Mesothelial cell of epicardium (in vitro differentiated cells): ENCODE results near the gene GAS2L2. TPM values are rescaled to one million over a fixed set of nuclear protein-coding genes. Genes with fewer than 3 reads are reported as not detected.
A peak's percentile ranks its signal among the peaks of the same experiment; 100 is the strongest.

Experiments used
- DNase-seq, 2 experiments: peaks; one replicate each; pipeline ENCODE4 v3.0.0; 2021; ENCODE audit warnings: low spot score in 2 of 2; ENCODE audit not compliant: unreplicated experiment in 2 of 2
- H3K27ac Mint-ChIP-seq: 2 replicates; pipeline ENCODE4 v1.8.0; 2021; ENCODE audit warnings: mixed read lengths
- H3K27me3 Mint-ChIP-seq: 2 replicates; pipeline ENCODE4 v1.8.0; 2021; ENCODE audit warnings: low read depth, mixed read lengths
- H3K36me3 Mint-ChIP-seq: 2 replicates; pipeline ENCODE4 v1.8.0; 2021; ENCODE audit warnings: mixed read lengths
- H3K4me1 Mint-ChIP-seq: 2 replicates; pipeline ENCODE4 v1.8.0; 2021; ENCODE audit warnings: mixed read lengths
- H3K4me3 Mint-ChIP-seq: 2 replicates; pipeline ENCODE4 v1.8.0; 2021; ENCODE audit warnings: mild to moderate bottlenecking, moderate library complexity, mixed read lengths
- H3K9me3 Mint-ChIP-seq: 2 replicates; pipeline ENCODE4 v1.8.0; 2021; ENCODE audit warnings: mixed read lengths
- total RNA-seq: library from RNA; stranded (reverse); gene quantifications from 3 replicates; pipeline ENCODE4 v1.2.1, GENCODE V29; 2021
- TF ChIP-seq, protein P1 (sequence below): fragments of 200-600 bp; sonication (generic); IDR thresholded peaks from one replicate; pipeline ENCODE4 v1.5.0; 2021; ENCODE audit warnings: antibody characterized with exemption; ENCODE audit not compliant: unreplicated experiment

The GAS2L2 gene
- total RNA-seq, 1 donor from 2014 or later, result 0.11 TPM

DNA sequence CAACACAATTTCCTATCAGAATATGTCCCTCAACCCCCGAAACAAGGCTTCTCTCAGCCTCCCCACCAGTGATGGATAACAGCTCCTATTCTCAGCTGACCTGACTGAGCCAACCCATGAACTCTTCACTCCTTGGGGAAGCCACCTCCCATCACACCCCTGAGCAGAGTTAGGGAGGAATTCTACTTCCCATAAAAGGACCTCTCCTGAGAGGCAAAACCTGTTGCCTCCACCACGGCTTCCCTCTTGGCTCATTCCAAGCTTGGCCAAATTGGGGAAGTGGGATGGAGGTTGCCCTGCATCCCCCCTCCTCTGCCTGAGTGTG is 27.3 kb downstream of the GAS2L2 start:
- H3K36me3 Mint-ChIP-seq, result peaks cover 16% of the 10 kb centered on the region

DNA sequence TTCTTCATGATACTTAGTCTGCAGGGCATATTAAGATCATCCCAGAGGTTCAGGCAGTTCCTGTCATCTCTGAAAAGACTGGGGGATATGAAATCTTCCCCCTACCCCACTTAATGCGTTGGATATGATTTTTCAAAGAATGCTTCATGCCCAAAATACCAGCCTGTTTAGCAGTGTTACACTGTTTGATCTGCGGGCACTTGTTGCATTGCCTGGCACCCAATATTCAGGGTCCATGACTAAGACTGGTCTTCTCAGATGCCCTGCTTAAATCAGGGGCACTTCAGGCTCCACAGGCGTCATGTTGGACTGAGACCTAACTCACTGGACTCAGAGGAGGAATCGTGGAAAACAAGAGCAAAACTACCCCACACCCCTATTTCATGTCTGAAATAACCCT is 28.0 kb downstream of the GAS2L2 start:
- no peak overlapping the region for H3K4me3 Mint-ChIP-seq
- H3K36me3 Mint-ChIP-seq, result peaks cover 17% of the 10 kb centered on the region
- no peaks in the 10 kb centered on the region for H3K9me3 Mint-ChIP-seq
- DNase-seq, result no peak
- no peaks in the 10 kb centered on the region for H3K27me3 Mint-ChIP-seq
- H3K4me1 Mint-ChIP-seq, result peaks cover 52% of the 10 kb centered on the region
- TF ChIP-seq, protein P1, sequence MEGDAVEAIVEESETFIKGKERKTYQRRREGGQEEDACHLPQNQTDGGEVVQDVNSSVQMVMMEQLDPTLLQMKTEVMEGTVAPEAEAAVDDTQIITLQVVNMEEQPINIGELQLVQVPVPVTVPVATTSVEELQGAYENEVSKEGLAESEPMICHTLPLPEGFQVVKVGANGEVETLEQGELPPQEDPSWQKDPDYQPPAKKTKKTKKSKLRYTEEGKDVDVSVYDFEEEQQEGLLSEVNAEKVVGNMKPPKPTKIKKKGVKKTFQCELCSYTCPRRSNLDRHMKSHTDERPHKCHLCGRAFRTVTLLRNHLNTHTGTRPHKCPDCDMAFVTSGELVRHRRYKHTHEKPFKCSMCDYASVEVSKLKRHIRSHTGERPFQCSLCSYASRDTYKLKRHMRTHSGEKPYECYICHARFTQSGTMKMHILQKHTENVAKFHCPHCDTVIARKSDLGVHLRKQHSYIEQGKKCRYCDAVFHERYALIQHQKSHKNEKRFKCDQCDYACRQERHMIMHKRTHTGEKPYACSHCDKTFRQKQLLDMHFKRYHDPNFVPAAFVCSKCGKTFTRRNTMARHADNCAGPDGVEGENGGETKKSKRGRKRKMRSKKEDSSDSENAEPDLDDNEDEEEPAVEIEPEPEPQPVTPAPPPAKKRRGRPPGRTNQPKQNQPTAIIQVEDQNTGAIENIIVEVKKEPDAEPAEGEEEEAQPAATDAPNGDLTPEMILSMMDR, result no peak
- H3K27ac Mint-ChIP-seq, result peak overlapping the region; percentile 89

More for the DNA sequence above, 27.3 kb downstream of the GAS2L2 start:
- Mint-ChIP-seq H3K9me3 (no peaks in the 10 kb centered on the region), H3K27ac (peak overlapping the region; percentile 89), H3K27me3 (no peaks in the 10 kb centered on the region), H3K4me1 (peaks cover 59% of the 10 kb centered on the region), H3K4me3 (no peak overlapping the region)
- TF ChIP-seq, protein P1, result no peak
- DNase-seq, result no peak

DNA sequence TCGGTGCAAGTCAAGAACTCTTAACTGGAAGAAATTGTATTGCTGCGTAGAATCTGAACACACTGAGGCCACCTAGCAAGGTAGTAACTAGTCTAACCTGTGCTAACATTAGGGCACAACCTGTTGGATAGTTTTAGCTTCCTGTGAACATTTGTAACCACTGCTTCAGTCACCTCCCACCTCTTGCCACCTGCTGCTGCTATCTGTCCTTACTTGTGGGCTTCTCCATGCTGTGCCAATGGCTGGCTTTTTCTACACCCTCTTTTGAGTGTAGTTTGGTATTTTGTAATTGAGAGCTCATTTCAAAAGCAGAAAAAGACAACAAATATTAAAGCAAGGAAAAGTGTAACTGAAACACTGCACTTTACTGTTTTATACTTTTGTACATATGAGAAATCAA is 29.3 kb downstream of the GAS2L2 start:
- Mint-ChIP-seq H3K4me1 (peaks cover 44% of the 10 kb centered on the region), H3K4me3 (no peak overlapping the region), H3K27ac (no peak overlapping the region), H3K27me3 (no peaks in the 10 kb centered on the region), H3K36me3 (peaks cover 23% of the 10 kb centered on the region), H3K9me3 (no peaks in the 10 kb centered on the region)
- TF ChIP-seq, protein P1, result no peak
- no peak for DNase-seq

DNA sequence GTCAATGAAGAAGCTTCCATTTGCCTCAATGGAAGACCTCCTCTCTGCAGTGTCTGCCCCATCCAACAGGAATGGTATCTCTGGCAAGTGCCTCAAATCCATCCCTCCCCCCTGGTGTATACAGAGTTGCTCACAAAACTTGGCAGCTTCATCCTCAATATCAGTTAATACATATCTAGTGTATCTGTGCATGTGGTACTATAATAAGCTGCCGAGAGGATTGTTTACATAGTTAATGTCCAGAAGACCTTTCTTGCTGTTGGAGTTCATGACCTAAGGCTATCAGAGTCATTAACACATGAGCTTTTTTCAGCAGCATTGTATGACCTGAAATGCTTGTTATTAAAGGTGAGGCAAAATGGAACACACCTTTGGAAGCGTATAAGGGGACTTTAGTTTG is 35.6 kb downstream of the GAS2L2 start:
- H3K27ac Mint-ChIP-seq, result peak overlapping the region; percentile 12
- peaks cover 10% of the 10 kb centered on the region for H3K36me3 Mint-ChIP-seq
- no peaks in the 10 kb centered on the region for H3K9me3 Mint-ChIP-seq
- TF ChIP-seq, protein P1, result no peak
- no peak for DNase-seq
- H3K4me3 Mint-ChIP-seq, result no peak overlapping the region
- no peaks in the 10 kb centered on the region for H3K27me3 Mint-ChIP-seq
- peaks cover 22% of the 10 kb centered on the region for H3K4me1 Mint-ChIP-seq

DNA sequence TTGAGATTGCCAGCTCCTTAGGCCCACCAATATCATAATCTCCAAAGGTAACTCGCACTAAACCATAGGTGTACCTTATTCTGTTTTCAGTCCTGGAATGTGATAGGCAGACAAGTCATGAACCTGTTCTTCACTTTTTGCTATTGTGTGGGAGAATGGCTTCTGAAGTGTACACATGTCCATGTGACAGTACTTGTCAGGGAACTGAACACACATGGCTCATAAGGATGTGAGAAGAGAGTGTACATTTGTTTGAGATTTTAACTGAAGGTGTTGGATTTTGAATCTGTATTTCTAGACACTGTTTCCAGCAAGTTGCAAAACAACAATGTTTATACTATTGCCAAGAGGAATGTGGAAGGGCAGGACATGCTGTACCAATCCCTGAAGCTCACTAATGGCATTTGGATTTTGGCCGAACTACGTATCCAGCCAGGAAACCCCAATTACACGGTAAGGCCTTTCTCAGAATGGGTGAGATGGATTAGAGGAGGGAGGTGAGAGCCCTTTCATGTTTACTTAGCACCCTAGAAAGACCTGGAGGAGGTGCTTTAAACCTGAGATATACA is 36.1 kb downstream of the GAS2L2 start:
- DNase-seq, result no peak
- no peaks in the 10 kb centered on the region for H3K9me3 Mint-ChIP-seq
- TF ChIP-seq, protein P1, result no peak
- no peak overlapping the region for H3K27ac Mint-ChIP-seq
- H3K4me3 Mint-ChIP-seq, result no peak overlapping the region
- peaks cover 10% of the 10 kb centered on the region for H3K36me3 Mint-ChIP-seq
- peaks cover 22% of the 10 kb centered on the region for H3K4me1 Mint-ChIP-seq
- no peaks in the 10 kb centered on the region for H3K27me3 Mint-ChIP-seq

DNA sequence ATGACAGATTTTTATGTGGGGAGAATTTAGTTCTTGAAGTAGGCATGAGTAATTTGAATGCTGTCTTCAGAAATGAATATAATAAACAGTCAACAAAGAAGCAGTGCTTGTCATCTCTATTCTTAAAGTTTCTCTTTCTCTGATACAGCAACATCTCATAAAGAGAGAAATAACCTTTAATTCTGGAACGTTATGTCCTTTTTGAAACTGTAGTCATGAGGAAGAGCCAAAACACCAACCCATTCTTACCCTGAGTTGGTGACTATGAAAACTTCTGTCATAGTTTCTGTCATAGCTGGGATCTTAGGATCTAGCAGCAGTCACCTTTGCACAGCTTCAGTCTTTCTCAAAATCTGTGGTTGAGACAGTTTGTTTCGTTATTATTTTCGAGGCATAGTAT is 36.9 kb downstream of the GAS2L2 start:
- H3K4me1 Mint-ChIP-seq, result peaks cover 23% of the 10 kb centered on the region
- H3K27me3 Mint-ChIP-seq, result no peaks in the 10 kb centered on the region
- H3K27ac Mint-ChIP-seq, result no peak overlapping the region
- H3K36me3 Mint-ChIP-seq, result peaks cover 8% of the 10 kb centered on the region
- no peak for DNase-seq
- H3K4me3 Mint-ChIP-seq, result no peak overlapping the region
- no peaks in the 10 kb centered on the region for H3K9me3 Mint-ChIP-seq
- TF ChIP-seq, protein P1, result no peak
